Adipocyte (in vitro differentiated cells): ENCODE measurements around the gene ANKRD55.

Source experiments
- DNase-seq: peaks from one replicate; pipeline ENCODE4 v3.0.0-alpha.2; 2015; ENCODE audit warnings: low read depth
- H3K27me3 ChIP-seq: replicated peaks from 2 replicates; pipeline ENCODE4 v1.7.0; 2013; ENCODE audit warnings: mild to moderate bottlenecking, low read length, moderate library complexity; ENCODE audit not compliant: control insufficient read depth, insufficient read depth
- H3K36me3 ChIP-seq: 2 replicates; pipeline ENCODE4 v1.7.0; 2013; ENCODE audit warnings: low read length, mild to moderate bottlenecking, moderate library complexity; ENCODE audit not compliant: control insufficient read depth, insufficient read depth, severe bottlenecking
- H3K4me1 ChIP-seq: 2 replicates; pipeline ENCODE4 v1.7.0; 2013; ENCODE audit warnings: mild to moderate bottlenecking, low read length, moderate library complexity; ENCODE audit not compliant: control insufficient read depth, insufficient read depth
- H3K4me3 ChIP-seq: 2 replicates; pipeline ENCODE4 v1.7.0; 2013; ENCODE audit warnings: mild to moderate bottlenecking, low read length, moderate library complexity
- H3K9ac ChIP-seq: 2 replicates; pipeline ENCODE4 v1.7.0; 2013; ENCODE audit warnings: mild to moderate bottlenecking, low read length, moderate library complexity
- H3K9me3 ChIP-seq: 2 replicates; pipeline ENCODE4 v1.7.0; 2013; ENCODE audit warnings: mild to moderate bottlenecking, low read length, moderate library complexity; ENCODE audit not compliant: control insufficient read depth

ANKRD55 gene

DNA sequence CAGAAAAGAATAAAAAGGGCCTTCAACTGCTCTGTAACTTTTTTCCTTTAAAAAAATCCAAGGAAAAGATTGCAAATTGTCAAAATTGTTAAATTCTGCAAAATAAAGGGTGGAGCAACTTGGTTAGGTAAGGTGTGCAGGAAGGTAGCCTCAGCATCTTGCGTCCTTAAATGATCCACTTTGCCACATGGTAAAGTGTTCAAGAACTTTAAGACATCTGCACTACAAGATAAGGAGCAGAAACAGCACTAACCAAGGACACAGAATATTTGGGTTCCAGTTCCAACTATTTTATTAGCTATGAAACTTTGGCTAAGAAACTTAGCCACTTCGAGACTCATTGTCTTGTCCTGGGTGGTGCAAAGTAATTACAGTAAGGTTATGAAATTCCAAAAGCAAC lies 53.7 kb downstream of the ANKRD55 start:
- H3K9ac ChIP-seq: no peak overlapping the region
- H3K9me3 ChIP-seq: no peaks in the 10 kb centered on the region
- H3K4me3 ChIP-seq: no peak overlapping the region
- no peaks in the 10 kb centered on the region for H3K36me3 ChIP-seq
- DNase-seq: no peak
- peaks cover 23% of the 10 kb centered on the region for H3K4me1 ChIP-seq
- H3K27me3 ChIP-seq: no peaks in the 10 kb centered on the region

DNA sequence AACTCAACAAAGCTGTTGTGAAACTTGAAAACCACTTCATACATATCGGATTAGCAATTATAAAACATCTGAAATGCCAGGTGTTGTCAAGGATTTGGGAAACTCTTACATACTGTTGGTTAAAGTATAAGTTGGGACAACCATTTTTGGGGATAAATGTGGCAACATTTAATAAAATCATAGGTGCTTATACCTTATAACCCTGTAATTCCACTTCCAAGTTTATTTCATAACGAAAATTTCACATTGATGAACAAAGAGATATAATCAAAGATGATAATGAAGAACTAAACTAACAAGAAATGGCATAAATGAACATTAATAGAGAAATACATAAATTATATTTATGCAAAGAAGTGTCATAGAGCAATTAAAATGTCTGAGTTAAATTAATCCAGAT lies 54.3 kb downstream of the ANKRD55 start:
- H3K4me3 ChIP-seq: no peak overlapping the region
- no peaks in the 10 kb centered on the region for H3K9me3 ChIP-seq
- H3K9ac ChIP-seq: no peak overlapping the region
- DNase-seq: no peak
- no peaks in the 10 kb centered on the region for H3K36me3 ChIP-seq
- H3K27me3 ChIP-seq: no peaks in the 10 kb centered on the region
- peaks cover 25% of the 10 kb centered on the region for H3K4me1 ChIP-seq

DNA sequence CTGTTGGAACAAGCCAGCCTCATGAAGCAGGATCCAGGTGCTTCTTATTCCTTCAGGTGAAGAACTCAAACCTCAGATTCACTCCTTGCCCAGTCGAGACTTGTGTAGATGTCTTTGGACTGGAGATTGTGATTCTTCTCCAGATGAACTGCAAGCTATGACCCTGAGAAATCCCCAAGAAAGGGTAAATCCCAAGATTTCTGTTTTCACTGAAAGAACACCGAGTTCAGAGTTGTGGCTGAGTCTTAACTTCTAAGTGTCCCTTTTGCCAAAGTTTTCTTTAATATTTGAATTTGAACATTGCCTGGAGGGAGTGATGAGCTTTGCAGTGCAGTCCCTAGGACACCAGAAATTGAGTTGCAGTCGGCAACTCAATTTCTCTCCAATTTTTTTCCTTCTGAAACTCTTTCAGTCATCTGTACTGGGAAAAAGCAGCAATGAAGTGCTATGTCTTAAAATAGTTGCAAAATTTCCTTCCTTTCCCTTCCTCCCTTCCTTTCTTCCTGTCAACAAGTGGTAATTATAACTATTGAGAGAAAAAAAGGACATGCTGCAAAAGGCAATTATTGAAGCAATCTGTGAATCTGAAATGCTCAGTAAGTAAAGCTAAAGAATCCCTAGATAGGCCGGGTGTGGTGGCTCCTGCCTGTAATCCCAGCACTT lies 56.1 kb downstream of the ANKRD55 start:
- Histone ChIP-seq H3K36me3 (no peaks in the 10 kb centered on the region), H3K27me3 (no peaks in the 10 kb centered on the region), H3K9me3 (no peaks in the 10 kb centered on the region), H3K4me1 (peaks cover 37% of the 10 kb centered on the region), H3K4me3 (peak overlapping the region; percentile 52), H3K9ac (peak overlapping the region; percentile 75)
- DNase-seq: no peak

- H3K36me3 ChIP-seq: no peaks in the 10 kb centered on the region
- no peaks in the 10 kb centered on the region for H3K9me3 ChIP-seq
- no peaks in the 10 kb centered on the region for H3K27me3 ChIP-seq
- peak overlapping the region; percentile 59 for H3K4me3 ChIP-seq
- peak; percentile 83 for DNase-seq
- H3K9ac ChIP-seq: peak overlapping the region; percentile 75
- H3K4me1 ChIP-seq: peaks cover 44% of the 10 kb centered on the region
These were observed 56.9 kb downstream of the ANKRD55 start for GRCh38 chr5:56176155-56176798.

GRCh38 chr5:56175488-56175887 lies 57.6 kb downstream of the ANKRD55 start:
- Histone ChIP-seq H3K4me3 (peak overlapping the region; percentile 59), H3K36me3 (no peaks in the 10 kb centered on the region), H3K27me3 (no peaks in the 10 kb centered on the region), H3K4me1 (peaks cover 52% of the 10 kb centered on the region), H3K9me3 (no peaks in the 10 kb centered on the region), H3K9ac (peak overlapping the region; percentile 66)
- DNase-seq: peak; percentile 80

GRCh38 chr5:56175021-56175420 lies 58.1 kb downstream of the ANKRD55 start:
- DNase-seq: no peak
- peak overlapping the region; percentile 59 for H3K4me3 ChIP-seq
- H3K9ac ChIP-seq: peak overlapping the region; percentile 66
- H3K4me1 ChIP-seq: peaks cover 57% of the 10 kb centered on the region
- H3K36me3 ChIP-seq: no peaks in the 10 kb centered on the region
- no peaks in the 10 kb centered on the region for H3K27me3 ChIP-seq
- H3K9me3 ChIP-seq: no peaks in the 10 kb centered on the region

DNA sequence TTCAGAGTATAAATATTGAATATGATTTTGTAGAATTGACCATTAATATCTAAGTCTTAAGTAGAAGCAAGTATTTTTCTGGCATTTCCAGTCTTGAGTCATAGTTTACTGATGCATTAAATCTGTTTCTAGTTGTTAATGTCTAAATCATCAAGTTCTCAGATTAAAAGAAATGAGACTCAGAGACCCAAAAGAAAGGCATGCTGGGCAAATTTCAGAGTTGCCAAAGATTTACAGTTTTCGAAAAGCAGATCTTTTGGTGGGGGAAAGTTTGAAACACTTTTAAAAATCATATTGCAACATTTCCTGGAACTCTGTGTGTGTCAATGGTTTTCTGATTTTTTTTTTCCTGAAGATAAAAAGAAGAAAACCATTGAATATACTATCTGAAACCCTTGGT lies 60.9 kb downstream of the ANKRD55 start:
- H3K9ac ChIP-seq: peak overlapping the region; percentile 81
- H3K4me3 ChIP-seq: peak overlapping the region; percentile 56
- no peaks in the 10 kb centered on the region for H3K9me3 ChIP-seq
- peaks cover 68% of the 10 kb centered on the region for H3K4me1 ChIP-seq
- H3K27me3 ChIP-seq: no peaks in the 10 kb centered on the region
- H3K36me3 ChIP-seq: no peaks in the 10 kb centered on the region
- peak; percentile 77 for DNase-seq

GRCh38 chr5:56170557-56170956 lies 62.6 kb downstream of the ANKRD55 start:
- peak; percentile 65 for DNase-seq
- Histone ChIP-seq H3K4me3 (no peak overlapping the region), H3K27me3 (no peaks in the 10 kb centered on the region), H3K9ac (no peak overlapping the region), H3K9me3 (no peaks in the 10 kb centered on the region), H3K4me1 (peaks cover 54% of the 10 kb centered on the region), H3K36me3 (no peaks in the 10 kb centered on the region)

DNA sequence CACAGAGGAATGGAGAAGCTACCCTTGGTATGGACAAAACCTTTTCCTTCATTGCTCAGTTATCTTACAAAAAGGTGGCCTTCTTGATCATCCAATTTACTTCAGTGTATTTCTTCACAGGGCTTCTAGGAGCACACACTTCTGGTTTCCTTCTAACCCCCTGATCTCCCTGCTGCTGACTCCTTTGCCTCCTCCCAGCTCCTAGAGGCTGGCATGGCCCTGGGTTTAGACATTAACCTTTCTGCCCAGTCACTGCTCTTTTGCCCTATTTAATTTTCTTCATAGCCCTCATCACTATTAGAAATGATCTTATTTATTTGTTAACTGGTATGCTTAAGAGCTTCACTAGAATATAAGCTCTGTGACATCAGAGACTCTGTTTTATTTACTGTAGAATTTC lies 63.2 kb downstream of the ANKRD55 start:
- no peaks in the 10 kb centered on the region for H3K27me3 ChIP-seq
- H3K4me3 ChIP-seq: no peak overlapping the region
- no peaks in the 10 kb centered on the region for H3K36me3 ChIP-seq
- H3K4me1 ChIP-seq: peaks cover 48% of the 10 kb centered on the region
- H3K9ac ChIP-seq: no peak overlapping the region
- no peak for DNase-seq
- no peaks in the 10 kb centered on the region for H3K9me3 ChIP-seq

GRCh38 chr5:56169281-56169680 lies 63.8 kb downstream of the ANKRD55 start:
- no peaks in the 10 kb centered on the region for H3K27me3 ChIP-seq
- DNase-seq: no peak
- H3K36me3 ChIP-seq: no peaks in the 10 kb centered on the region
- peaks cover 50% of the 10 kb centered on the region for H3K4me1 ChIP-seq
- H3K4me3 ChIP-seq: no peak overlapping the region
- H3K9ac ChIP-seq: no peak overlapping the region
- no peaks in the 10 kb centered on the region for H3K9me3 ChIP-seq

DNA sequence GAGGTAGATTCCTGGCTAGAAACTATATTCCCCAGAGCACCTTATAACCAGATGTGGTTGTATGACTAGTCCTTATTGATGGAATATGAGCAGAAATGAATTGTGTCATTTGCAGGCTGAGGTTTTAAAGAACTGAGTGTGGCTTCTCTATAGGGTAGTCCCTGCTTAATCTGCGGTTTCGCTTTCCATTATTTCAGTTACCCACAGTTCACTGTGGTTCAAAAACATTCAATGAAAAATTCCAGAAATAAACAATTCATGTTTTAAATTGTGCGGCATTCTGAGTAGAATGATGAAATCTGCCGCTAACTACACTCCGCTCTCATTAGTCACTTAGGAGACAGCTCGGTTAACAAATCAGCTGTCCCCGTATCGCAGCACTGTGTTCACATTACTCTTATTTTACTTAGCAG lies 65.1 kb downstream of the ANKRD55 start:
- peaks cover 45% of the 10 kb centered on the region for H3K4me1 ChIP-seq
- no peak for DNase-seq
- no peaks in the 10 kb centered on the region for H3K27me3 ChIP-seq
- no peaks in the 10 kb centered on the region for H3K36me3 ChIP-seq
- no peak overlapping the region for H3K4me3 ChIP-seq
- H3K9ac ChIP-seq: no peak overlapping the region
- no peaks in the 10 kb centered on the region for H3K9me3 ChIP-seq
